GM19397 (cell line): ENCODE results near the gene CD209.
A peak's percentile ranks its signal among the peaks of the same experiment; 100 is the strongest.
"Not testable (repeated sequence)": the region's sequence is repeated elsewhere in the genome, so short reads cannot be mapped to it uniquely, and the experiment has no call there.

ENCODE experiments used
- ATAC-seq: cut with Tn5 transposase; IDR thresholded peaks from one replicate; pipeline ENCODE4 v1.9.1; 2021; ENCODE audit warnings: mild to moderate bottlenecking, moderate library complexity; ENCODE audit not compliant: unreplicated experiment

Gene CD209

GRCh38 chr19:7769171-7769570 lies 21.8 kb upstream of the CD209 start:
- no peak for ATAC-seq

- ATAC-seq, result no peak
Observed at GRCh38 chr19:7767487-7767886, 20.2 kb upstream of the CD209 start.

GRCh38 chr19:7766535-7766934 lies 19.2 kb upstream of the CD209 start:
- no peak for ATAC-seq

GRCh38 chr19:7765043-7765442 lies 17.7 kb upstream of the CD209 start:
- not testable (repeated sequence) for ATAC-seq

GRCh38 chr19:7764157-7764556 lies 16.8 kb upstream of the CD209 start:
- not testable (repeated sequence) for ATAC-seq

- ATAC-seq, result no peak
Observed at GRCh38 chr19:7763696-7764095, 16.4 kb upstream of the CD209 start.

- ATAC-seq, result no peak
Observed at GRCh38 chr19:7762719-7763293, 15.5 kb upstream of the CD209 start, which contains the start of gene CLEC4M. CLEC4M (plus strand) TSS chr19:7763243; CDS start chr19:7763267, 24 bp downstream.

- ATAC-seq, result no peak
Observed at GRCh38 chr19:7759156-7759555, 11.8 kb upstream of the CD209 start.

GRCh38 chr19:7757358-7757757 lies 10.0 kb upstream of the CD209 start:
- no peak for ATAC-seq

- no peak for ATAC-seq
Observed at GRCh38 chr19:7756258-7756657, 8.9 kb upstream of the CD209 start.

GRCh38 chr19:7751157-7751783 lies 3.9 kb upstream of the CD209 start:
- ATAC-seq, result no peak

- no peak for ATAC-seq
Observed at GRCh38 chr19:7748756-7749155, 1.4 kb upstream of the CD209 start.

- ATAC-seq, result no peak
Observed at GRCh38 chr19:7748171-7748570, 837 bp upstream of the CD209 start.

GRCh38 chr19:7746306-7746705 lies 1.0 kb downstream of the CD209 start:
- not testable (repeated sequence) for ATAC-seq

GRCh38 chr19:7744871-7745650 lies 2.3 kb downstream of the CD209 start:
- ATAC-seq, result no peak

GRCh38 chr19:7744199-7744786 lies 3.0 kb downstream of the CD209 start:
- ATAC-seq, result no peak

- peak; percentile 66 for ATAC-seq
Observed at GRCh38 chr19:7743425-7743841, 3.9 kb downstream of the CD209 start.

- ATAC-seq, result no peak
Observed at GRCh38 chr19:7742991-7743390, 4.3 kb downstream of the CD209 start.

- no peak for ATAC-seq
Observed at GRCh38 chr19:7742575-7742974, 4.8 kb downstream of the CD209 start.

GRCh38 chr19:7740682-7741054 lies 6.7 kb downstream of the CD209 start:
- no peak for ATAC-seq

- no peak for ATAC-seq
Observed at GRCh38 chr19:7739801-7740681, 7.3 kb downstream of the CD209 start.
